Measurements from ENCODE around the gene DLGAP3. TPM values are rescaled to one million over a fixed set of nuclear protein-coding genes. Genes with fewer than 3 reads are reported as not detected.

DLGAP3 gene
- total and polyA plus RNA-seq, 2 of the 13 experiments (the other 11 are each of a cell fraction or from before 2014, with no cell fraction given): 0.03 to 0.04 TPM

- FAIRE-seq (no peak), ATAC-seq (no peak), DNase-seq (ENCODE audit: low spot score) (no peak)
- H3K4me2 ChIP-seq (ENCODE audit: low read depth, low read length): no peak overlapping the region
- no peak overlapping the region for H3K4me3 ChIP-seq (replicated peaks in 1 of 3; ENCODE audit: insufficient read depth in 1 of 3, low read depth in 2 of 3, low read length in 3 of 3)
- in situ Hi-C loops (cut with HindIII; ENCODE audit: extremely low pct_ligation_motif_present, low pct_unique_long_range_greater_than_20kb): no loop called here
- no peaks in the 10 kb centered on the region for H4K20me1 ChIP-seq (ENCODE audit: insufficient read depth, low read length)
- H3K36me3 ChIP-seq (replicated peaks in 1 of 2; ENCODE audit: control insufficient read depth in 1 of 2, insufficient read depth in 2 of 2, low read length in 2 of 2): no peaks in the 10 kb centered on the region
- no TSS peak for BruUV-seq (replicated peaks)
- no peaks in the 10 kb centered on the region for H3K27me3 ChIP-seq (ENCODE audit: control insufficient read depth in 1 of 2, insufficient read depth in 2 of 2, low read length in 2 of 2)
- ChIA-PET CTCF (ENCODE audit: low intra/inter-chr PET ratio, low total read pairs) (no interaction called here), POLR2A (interaction anchor here (1.5 kb wide), 1 partner anchor 8 kb away, joined by 7 read pairs; no protein-coding TSS in a partner anchor)
- 82% methylated on average over 6 of the region's 6 CpGs for WGBS (ENCODE audit: low lambda C conversion rate)
- peaks cover 42% of the 10 kb centered on the region for H3K4me1 ChIP-seq (ENCODE audit: insufficient read depth, low read length)
- no peak overlapping the region for H3K9ac ChIP-seq (ENCODE audit: insufficient read depth, low read depth, low read length)
- H3K9me3 ChIP-seq (ENCODE audit: low read length): no peaks in the 10 kb centered on the region
- H3K27ac ChIP-seq (ENCODE audit: extremely low read length, insufficient read depth, low read length): no peak overlapping the region
- intact Hi-C loops (cut with micrococcal nuclease; ENCODE audit: unreplicated experiment): no loop called here
- no peak overlapping the region for H2AFZ ChIP-seq (ENCODE audit: low read length)
- H3K79me2 ChIP-seq (ENCODE audit: insufficient read depth, low read length): no peaks in the 10 kb centered on the region
- TF ChIP-seq ZFP37 (CRISPR knock-in tag; IDR thresholded peaks at IDR 0.05; ENCODE audit: borderline replicate concordance): no peak
- TF ChIP-seq, protein P1, sequence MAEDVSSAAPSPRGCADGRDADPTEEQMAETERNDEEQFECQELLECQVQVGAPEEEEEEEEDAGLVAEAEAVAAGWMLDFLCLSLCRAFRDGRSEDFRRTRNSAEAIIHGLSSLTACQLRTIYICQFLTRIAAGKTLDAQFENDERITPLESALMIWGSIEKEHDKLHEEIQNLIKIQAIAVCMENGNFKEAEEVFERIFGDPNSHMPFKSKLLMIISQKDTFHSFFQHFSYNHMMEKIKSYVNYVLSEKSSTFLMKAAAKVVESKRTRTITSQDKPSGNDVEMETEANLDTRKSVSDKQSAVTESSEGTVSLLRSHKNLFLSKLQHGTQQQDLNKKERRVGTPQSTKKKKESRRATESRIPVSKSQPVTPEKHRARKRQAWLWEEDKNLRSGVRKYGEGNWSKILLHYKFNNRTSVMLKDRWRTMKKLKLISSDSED (CRISPR knock-in tag; IDR thresholded peaks at IDR 0.05): no peak
- no peak for TF ChIP-seq ZNF512B (CRISPR knock-in tag; IDR thresholded peaks at IDR 0.05; ENCODE audit: borderline replicate concordance)
- TF ChIP-seq BORCS8-MEF2B (CRISPR knock-in tag; IDR thresholded peaks at IDR 0.05): no peak
- TF ChIP-seq ZNF713 (CRISPR knock-in tag; IDR thresholded peaks at IDR 0.05): no peak
- TF ChIP-seq GMEB2 (CRISPR knock-in tag; IDR thresholded peaks at IDR 0.05; ENCODE audit: low read depth): no peak
- no peak for TF ChIP-seq ZNF20 (CRISPR knock-in tag; IDR thresholded peaks at IDR 0.05)
- TF ChIP-seq TOE1 (CRISPR knock-in tag; IDR thresholded peaks at IDR 0.05): no peak
- no peak for TF ChIP-seq EZH2 (conservative IDR thresholded peaks at IDR 0.05; ENCODE audit: low read depth, low read length)
- TF ChIP-seq, protein P2, sequence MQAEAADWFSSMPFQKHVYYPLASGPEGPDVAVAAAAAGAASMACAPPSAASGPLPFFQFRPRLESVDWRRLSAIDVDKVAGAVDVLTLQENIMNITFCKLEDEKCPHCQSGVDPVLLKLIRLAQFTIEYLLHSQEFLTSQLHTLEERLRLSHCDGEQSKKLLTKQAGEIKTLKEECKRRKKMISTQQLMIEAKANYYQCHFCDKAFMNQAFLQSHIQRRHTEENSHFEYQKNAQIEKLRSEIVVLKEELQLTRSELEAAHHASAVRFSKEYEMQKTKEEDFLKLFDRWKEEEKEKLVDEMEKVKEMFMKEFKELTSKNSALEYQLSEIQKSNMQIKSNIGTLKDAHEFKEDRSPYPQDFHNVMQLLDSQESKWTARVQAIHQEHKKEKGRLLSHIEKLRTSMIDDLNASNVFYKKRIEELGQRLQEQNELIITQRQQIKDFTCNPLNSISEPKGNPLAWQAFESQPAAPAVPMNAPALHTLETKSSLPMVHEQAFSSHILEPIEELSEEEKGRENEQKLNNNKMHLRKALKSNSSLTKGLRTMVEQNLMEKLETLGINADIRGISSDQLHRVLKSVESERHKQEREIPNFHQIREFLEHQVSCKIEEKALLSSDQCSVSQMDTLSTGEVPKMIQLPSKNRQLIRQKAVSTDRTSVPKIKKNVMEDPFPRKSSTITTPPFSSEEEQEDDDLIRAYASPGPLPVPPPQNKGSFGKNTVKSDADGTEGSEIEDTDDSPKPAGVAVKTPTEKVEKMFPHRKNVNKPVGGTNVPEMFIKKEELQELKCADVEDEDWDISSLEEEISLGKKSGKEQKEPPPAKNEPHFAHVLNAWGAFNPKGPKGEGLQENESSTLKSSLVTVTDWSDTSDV (CRISPR knock-in tag; IDR thresholded peaks at IDR 0.05): no peak
- no peak for TF ChIP-seq ZNF777 (CRISPR knock-in tag; IDR thresholded peaks at IDR 0.05)
- TF ChIP-seq ZNF101 (CRISPR knock-in tag; IDR thresholded peaks at IDR 0.05; ENCODE audit: borderline replicate concordance, low read depth): no peak
- TF ChIP-seq ZNF503 (CRISPR knock-in tag; IDR thresholded peaks at IDR 0.05): no peak
These were observed 46.3 kb upstream of the DLGAP3 start for GRCh38 chr1:34975771-34976170.

Measured in HepG2 (cell line).